H1 (cell line): ENCODE data around the gene UPB1. TPM values are rescaled to one million over a fixed set of nuclear protein-coding genes. Genes with fewer than 3 reads are reported as not detected.

Experiments
- BRCA1 ChIP-seq: IDR thresholded peaks from 2 replicates; pipeline ENCODE4 v1.6.1; 2012; ENCODE audit warnings: low read depth, low read length, improper control_type of control experiment
- CBX5 ChIP-seq: fragments of 300-800, 300-1000 bp; sonication (generic); IDR thresholded peaks from 2 replicates; pipeline ENCODE4 v1.7.1; 2016; ENCODE audit warnings: antibody characterized with exemption, low read length, low read depth
- CREB1 ChIP-seq: IDR thresholded peaks from 2 replicates; pipeline ENCODE4 v1.6.1; 2012; ENCODE audit warnings: inconsistent platforms
- KDM1A ChIP-seq: fragments of 200-600, 300-600 bp; sonication (generic); IDR thresholded peaks from 2 replicates; pipeline ENCODE4 v1.7.1; 2016; ENCODE audit warnings: mild to moderate bottlenecking, low read length, borderline replicate concordance
- KDM4A ChIP-seq: IDR thresholded peaks from one replicate; pipeline ENCODE4 v1.7.1; 2012; ENCODE audit warnings: low read depth, mild to moderate bottlenecking, moderate library complexity, low read length, inconsistent platforms; ENCODE audit not compliant: severe bottlenecking
- KDM5A ChIP-seq: fragments of 200-600 bp; IDR thresholded peaks from 2 replicates; pipeline ENCODE4 v1.7.1; 2012; ENCODE audit warnings: mild to moderate bottlenecking, low read length, inconsistent platforms, mixed read lengths
- MAFK ChIP-seq: IDR thresholded peaks from 2 replicates; pipeline ENCODE4 v1.6.1; 2012; ENCODE audit warnings: low read depth, mild to moderate bottlenecking, improper control_type of control experiment, low read length
- POLR2AphosphoS5 ChIP-seq: IDR thresholded peaks from 2 replicates; pipeline ENCODE4 v1.6.1; 2011; ENCODE audit warnings: low read depth, low read length
- RAD21 ChIP-seq, 2 experiments: IDR thresholded peaks in 1 of 2; conservative IDR thresholded peaks in 1 of 2; 2 replicates each; pipeline ENCODE4 v1.6.1; 2011; ENCODE audit warnings: low read depth in 2 of 2, low read length in 2 of 2, improper control_type of control experiment in 1 of 2, inconsistent platforms in 1 of 2, mild to moderate bottlenecking in 1 of 2, moderate library complexity in 1 of 2
- RBBP5 ChIP-seq: IDR thresholded peaks from 2 replicates; pipeline ENCODE4 v1.7.1; 2012; ENCODE audit warnings: low read depth, mild to moderate bottlenecking, inconsistent platforms, low read length, moderate library complexity, borderline replicate concordance
- RFX5 ChIP-seq: IDR thresholded peaks from 2 replicates; pipeline ENCODE4 v1.6.1; 2011; ENCODE audit warnings: low read depth, low read length, improper control_type of control experiment, borderline replicate concordance
- RXRA ChIP-seq: IDR thresholded peaks from 2 replicates; pipeline ENCODE4 v1.6.1; 2011; ENCODE audit warnings: low read depth, mild to moderate bottlenecking, low read length, moderate library complexity; ENCODE audit not compliant: insufficient read depth
- SAP30 ChIP-seq: fragments of 300-600 bp; sonication (generic); IDR thresholded peaks from 2 replicates; pipeline ENCODE4 v1.7.1; 2012; ENCODE audit warnings: low read length, moderate library complexity, mild to moderate bottlenecking, inconsistent platforms; ENCODE audit not compliant: insufficient read depth, insufficient replicate concordance
- SIRT6 ChIP-seq: IDR thresholded peaks from one replicate; pipeline ENCODE4 v1.7.1; 2012; ENCODE audit warnings: low read length, inconsistent platforms
- SRF ChIP-seq: IDR thresholded peaks from 2 replicates; pipeline ENCODE4 v1.6.1; 2011; ENCODE audit warnings: mild to moderate bottlenecking, low read depth, low read length, moderate library complexity
- TAF7 ChIP-seq: optimal IDR thresholded peaks from 2 replicates; pipeline ENCODE3; 2011; ENCODE audit warnings: low read depth, mild to moderate bottlenecking, inconsistent platforms, low read length, moderate library complexity, borderline replicate concordance
- TCF12 ChIP-seq: IDR thresholded peaks from 2 replicates; pipeline ENCODE4 v1.6.1; 2011; ENCODE audit warnings: low read depth, mild to moderate bottlenecking, low read length
- TEAD4 ChIP-seq: IDR thresholded peaks from 2 replicates; pipeline ENCODE4 v1.6.1; 2012; ENCODE audit warnings: low read depth, low read length, inconsistent platforms, mixed read lengths
- ZNF274 ChIP-seq: IDR thresholded peaks from 2 replicates; pipeline ENCODE4 v1.7.0; 2012; ENCODE audit warnings: low read length, borderline replicate concordance; ENCODE audit errors: extremely low read depth
- polyA plus RNA-seq, 7 experiments: library from polyadenylated mRNA; depleted of rRNA in 3 of 7; stranded (reverse) in 5 of 7; unstranded in 2 of 7; fragments of >200 nt in 5 of 7; fragments of 200-250 nt in 2 of 7; gene quantifications; 1 replicate in 5 of 7; 2 replicates in 1 of 7; 4 replicates in 1 of 7; pipeline versions ENCODE4 v1.2.1 to v1.2.3, GENCODE V29; 2011 to 2013; ENCODE audit warnings: missing spikeins in 2 of 7, mixed read lengths in 2 of 7
- total RNA-seq: library from RNA; stranded (reverse); fragmentation: NEBNext Ultra II Directional; extraction: Animal tissue kit (Norgen Biotek cat#: 25700); gene quantifications from 2 replicates; pipeline ENCODE4 v1.2.1, GENCODE V29; 2021
- TF ChIP-seq, protein P1 (sequence below): IDR thresholded peaks from 2 replicates; pipeline ENCODE4 v1.6.1; 2012; ENCODE audit warnings: inconsistent platforms
- TF ChIP-seq, protein P2 (sequence below): IDR thresholded peaks from 2 replicates; pipeline ENCODE4 v1.6.1; 2012; ENCODE audit warnings: inconsistent platforms
- TF ChIP-seq, protein P3 (sequence below): IDR thresholded peaks from 2 replicates; pipeline ENCODE4 v1.6.1; 2011; ENCODE audit warnings: low read length, improper control_type of control experiment

UPB1 gene
- total and polyA plus RNA-seq, 2 of the 8 experiments (the other 6 are each of a cell fraction or from before 2014, with no cell fraction given) = 0.09 TPM; not detected in 1

DNA sequence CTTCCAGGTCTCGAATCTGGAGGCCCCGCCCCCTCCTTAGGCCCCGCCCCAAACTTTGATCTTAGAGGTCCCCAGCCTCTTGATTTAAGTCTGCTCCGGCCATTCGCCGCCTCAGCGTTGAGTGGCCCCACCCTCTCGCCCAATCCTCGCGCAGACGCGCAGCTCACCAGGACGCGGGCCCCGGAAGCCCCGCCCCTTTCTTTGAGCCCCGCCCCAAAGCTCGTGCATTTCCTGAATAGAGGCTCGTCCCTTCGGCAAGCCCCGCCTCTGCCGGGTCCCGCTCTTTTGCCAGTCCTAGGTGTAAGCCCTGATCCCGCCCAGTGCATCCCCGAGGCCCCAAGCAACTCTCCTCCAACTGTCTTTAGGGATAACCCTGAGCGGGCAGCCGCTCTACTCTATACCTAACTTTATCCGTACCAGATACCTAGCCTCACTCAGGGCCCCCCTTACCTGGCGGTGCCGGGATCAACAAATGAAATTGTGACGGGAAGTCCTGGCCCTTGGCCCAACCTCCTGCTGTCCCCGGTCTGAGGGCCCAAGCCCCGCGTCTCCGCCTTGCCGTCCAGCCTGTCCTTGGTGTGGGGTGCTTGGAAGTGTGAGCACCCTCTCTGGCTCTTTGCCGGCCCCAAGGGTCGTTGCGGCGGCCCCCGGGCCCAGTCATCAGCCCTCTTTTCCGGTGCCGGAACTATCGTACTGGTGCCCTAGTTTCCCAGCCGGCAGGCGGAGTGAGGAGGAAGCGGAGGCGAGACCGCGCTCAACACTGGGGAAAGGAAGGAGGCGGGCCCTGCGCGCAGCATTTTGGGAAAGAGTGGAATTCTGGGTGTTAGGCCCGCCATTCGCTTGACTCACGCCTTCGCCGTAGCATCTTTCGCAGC, 60.3 kb downstream of the UPB1 start, which contains the start of gene SNRPD3 (continued):
- TF ChIP-seq POLR2AphosphoS5 (peak; percentile 80; the same call in 1 of the 2 replicates), TEAD4 (no peak; the same call in 1 of the 2 replicates), RAD21 (IDR thresholded peaks at IDR 0.05 in 1 of 2, conservative IDR thresholded peaks at IDR 0.05 in 1 of 2; ENCODE audit: low read depth in 2 of 2, low read length in 2 of 2) (no peak), BRCA1 (no peak), TAF7 (peak; percentile 85), SIRT6 (no peak), ZNF274 (no peak), KDM1A (no peak), RXRA (no peak), TCF12 (no peak), SRF (0 out of 2 replicates have a peak, but pooled peaks have one; percentile 41), CREB1 (peak; percentile 53), RFX5 (no peak), MAFK (no peak), SAP30 (peak; percentile 57), RBBP5 (no peak), KDM4A (peak; percentile 51), CBX5 (no peak), KDM5A (peak; percentile 85; the same call in 1 of the 2 replicates)
- TF ChIP-seq, protein P1, sequence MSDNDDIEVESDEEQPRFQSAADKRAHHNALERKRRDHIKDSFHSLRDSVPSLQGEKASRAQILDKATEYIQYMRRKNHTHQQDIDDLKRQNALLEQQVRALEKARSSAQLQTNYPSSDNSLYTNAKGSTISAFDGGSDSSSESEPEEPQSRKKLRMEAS = peak; percentile 32; the same call in 1 of the 2 replicates
- TF ChIP-seq, protein P2, sequence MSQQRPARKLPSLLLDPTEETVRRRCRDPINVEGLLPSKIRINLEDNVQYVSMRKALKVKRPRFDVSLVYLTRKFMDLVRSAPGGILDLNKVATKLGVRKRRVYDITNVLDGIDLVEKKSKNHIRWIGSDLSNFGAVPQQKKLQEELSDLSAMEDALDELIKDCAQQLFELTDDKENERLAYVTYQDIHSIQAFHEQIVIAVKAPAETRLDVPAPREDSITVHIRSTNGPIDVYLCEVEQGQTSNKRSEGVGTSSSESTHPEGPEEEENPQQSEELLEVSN = peak; percentile 55
- TF ChIP-seq, protein P3, sequence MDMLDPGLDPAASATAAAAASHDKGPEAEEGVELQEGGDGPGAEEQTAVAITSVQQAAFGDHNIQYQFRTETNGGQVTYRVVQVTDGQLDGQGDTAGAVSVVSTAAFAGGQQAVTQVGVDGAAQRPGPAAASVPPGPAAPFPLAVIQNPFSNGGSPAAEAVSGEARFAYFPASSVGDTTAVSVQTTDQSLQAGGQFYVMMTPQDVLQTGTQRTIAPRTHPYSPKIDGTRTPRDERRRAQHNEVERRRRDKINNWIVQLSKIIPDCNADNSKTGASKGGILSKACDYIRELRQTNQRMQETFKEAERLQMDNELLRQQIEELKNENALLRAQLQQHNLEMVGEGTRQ = no peak
